Hepatocyte (in vitro differentiated cells): ENCODE data around the gene ANKRD28.

Source experiments
- CTCF ChIP-seq: fragments of 200-600 bp; sonication (generic); IDR thresholded peaks from 2 replicates; pipeline ENCODE4 v1.5.1; 2016; ENCODE audit warnings: antibody characterized with exemption, mild to moderate bottlenecking; ENCODE audit not compliant: poor library complexity
- EZH2 ChIP-seq: fragments of 200-600 bp; sonication (generic); IDR thresholded peaks from 2 replicates; pipeline ENCODE4 v1.6.1; 2016; ENCODE audit warnings: antibody characterized with exemption, mild to moderate bottlenecking, borderline replicate concordance
- EZH2phosphoT487 ChIP-seq: fragments of 200-600 bp; sonication (generic); IDR thresholded peaks from one replicate; pipeline ENCODE4 v1.6.1; 2018; ENCODE audit warnings: antibody characterized with exemption, mild to moderate bottlenecking, low read depth, moderate library complexity; ENCODE audit not compliant: unreplicated experiment, severe bottlenecking

DNA sequence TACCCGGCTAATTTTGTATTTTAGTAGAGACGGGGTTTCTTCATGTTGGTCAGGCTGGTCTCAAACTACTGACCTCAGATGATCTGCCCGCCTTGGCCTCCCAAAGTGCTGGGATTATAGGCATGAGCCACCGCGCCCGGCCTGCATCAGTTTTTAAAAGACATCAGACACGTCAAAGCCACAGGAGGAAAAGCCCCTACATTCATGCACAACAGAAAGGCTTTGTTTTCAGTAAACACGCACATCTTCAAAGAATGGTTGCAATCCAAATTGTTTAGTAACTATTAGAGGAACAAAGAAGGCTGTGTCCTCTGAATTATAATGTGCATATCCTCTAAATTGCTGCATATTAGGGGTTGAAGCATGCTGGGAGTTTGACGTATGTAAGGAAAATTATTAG is 142.9 kb downstream of the ANKRD28 start:
- TF ChIP-seq CTCF: no peak
- no peak for TF ChIP-seq EZH2
- no peak for TF ChIP-seq EZH2phosphoT487
